Measurements from ENCODE around the gene PLG.
"Not testable (repeated sequence)": the region's sequence is repeated elsewhere in the genome, so short reads cannot be mapped to it uniquely, and the experiment has no call there.

PLG gene

GRCh38 chr6:160780656-160781055 is 78.6 kb downstream of the PLG start:
- not testable (repeated sequence) for DNase-seq

- no peak for DNase-seq
Observed at GRCh38 chr6:160781298-160781697, 79.3 kb downstream of the PLG start.

- DNase-seq, result no peak
Observed at GRCh38 chr6:160782228-160782627, 80.2 kb downstream of the PLG start.

GRCh38 chr6:160783741-160784140 is 81.7 kb downstream of the PLG start:
- no peak for DNase-seq

- DNase-seq, result not testable (repeated sequence)
Observed at GRCh38 chr6:160788126-160788525, 86.1 kb downstream of the PLG start.

- no peak for DNase-seq
Observed at GRCh38 chr6:160788806-160789205, 86.8 kb downstream of the PLG start.

- DNase-seq, result peak; percentile 70
Observed at GRCh38 chr6:160789263-160790027, 87.4 kb downstream of the PLG start.

- peak; percentile 66 for DNase-seq
Observed at GRCh38 chr6:160790028-160790792, 88.2 kb downstream of the PLG start.

GRCh38 chr6:160791459-160791858 is 89.4 kb downstream of the PLG start:
- no peak for DNase-seq

GRCh38 chr6:160791981-160792418 is 90.0 kb downstream of the PLG start:
- no peak for DNase-seq

- no peak for DNase-seq
Observed at GRCh38 chr6:160792708-160793107, 90.7 kb downstream of the PLG start.

GRCh38 chr6:160793652-160794051 is 91.6 kb downstream of the PLG start:
- no peak for DNase-seq

- no peak for DNase-seq
Observed at GRCh38 chr6:160795721-160796120, 93.7 kb downstream of the PLG start.

GRCh38 chr6:160798625-160799024 is 96.6 kb downstream of the PLG start:
- no peak for DNase-seq

GRCh38 chr6:160799801-160800506 is 97.9 kb downstream of the PLG start:
- DNase-seq, result no peak

- no peak for DNase-seq
Observed at GRCh38 chr6:160801418-160801817, 99.4 kb downstream of the PLG start.

GRCh38 chr6:160802049-160802448 is 100.0 kb downstream of the PLG start:
- DNase-seq, result not testable (repeated sequence)
